AG04450 (cell line): ENCODE results near the gene EEF1A2. TPM values are rescaled to one million over a fixed set of nuclear protein-coding genes. Genes with fewer than 3 reads are reported as not detected.

ENCODE experiments used
- CTCF ChIA-PET: fragments of 300-600, 350-600 bp; formaldehyde crosslinking; extraction: SDS; loops from one replicate; lab custom pipeline; 2022; ENCODE audit warnings: antibody characterized with exemption, inconsistent platforms; lab: Charles Lee
- POLR2A ChIA-PET: fragments of 350-600 bp; formaldehyde crosslinking; extraction: SDS; loops from one replicate; lab custom pipeline; 2021; ENCODE audit warnings: antibody characterized with exemption, inconsistent platforms; lab: Yijun Ruan, JAX
- DNase-seq: peaks from one replicate; pipeline ENCODE4 v3.0.0-alpha.2; 2011; ENCODE audit warnings: low read depth, low spot score
- H3K27ac ChIP-seq: one replicate; pipeline ENCODE4 v1.5.1; 2012; ENCODE audit warnings: low read depth, low read length, control low read depth
- H3K27me3 ChIP-seq: one replicate; pipeline ENCODE4 v1.6.0; 2012; ENCODE audit warnings: low read length; ENCODE audit not compliant: control insufficient read depth, insufficient read depth
- H3K4me3 ChIP-seq: 2 replicates; pipeline ENCODE4 v1.5.1; 2011; ENCODE audit warnings: mild to moderate bottlenecking, low read depth, low read length, control low read depth
- H3K9me3 ChIP-seq: 2 replicates; pipeline ENCODE4 v1.5.1; 2012; ENCODE audit warnings: low read length; ENCODE audit not compliant: control insufficient read depth, insufficient read depth
- polyA plus RNA-seq: library from polyadenylated mRNA; depleted of rRNA; stranded (reverse); fragments of >200 nt; gene quantifications from 2 replicates; pipeline ENCODE4 v1.2.3, GENCODE V29; 2011
- TF ChIP-seq, protein P1 (sequence below): IDR thresholded peaks from 2 replicates; pipeline ENCODE4 v1.5.1; 2011; ENCODE audit warnings: low read depth, low read length, control low read depth, inconsistent platforms

Gene EEF1A2
- polyA plus RNA-seq, 1 experiment = 0.94 TPM

DNA sequence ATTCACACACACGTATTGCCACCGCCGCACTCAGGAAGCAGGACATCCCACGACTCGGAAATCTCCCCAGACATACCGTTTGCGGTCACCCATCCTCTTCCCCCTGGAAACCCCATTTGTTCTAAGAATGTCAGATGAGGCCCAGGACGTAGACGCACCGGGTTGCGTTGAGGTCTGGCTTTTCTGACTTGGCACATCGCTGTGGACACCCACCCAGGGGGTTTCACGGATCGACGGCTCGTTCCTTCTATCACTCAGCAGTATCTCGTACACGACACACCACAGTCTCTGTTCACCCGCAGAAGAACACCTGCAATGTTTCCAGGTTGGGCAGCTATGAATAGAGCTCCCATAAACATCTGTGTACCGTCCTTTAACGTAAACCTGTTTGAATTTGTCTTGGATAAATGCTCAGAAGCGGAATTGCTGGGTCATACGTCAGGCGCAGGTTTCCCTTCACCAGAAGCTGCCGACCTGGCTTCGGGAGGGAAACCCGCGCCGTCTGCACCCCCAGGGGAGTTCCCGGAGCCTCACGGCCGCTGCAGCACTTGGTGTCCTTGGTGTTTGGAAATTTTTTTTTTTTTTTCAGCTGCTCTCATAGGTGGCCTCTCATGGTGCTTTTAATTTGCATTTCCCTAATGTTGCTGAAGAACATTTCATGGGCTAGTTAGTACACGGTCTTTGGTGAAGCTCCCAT lies 9.3 kb upstream of the EEF1A2 start:
- ChIA-PET POLR2A (no interaction called here), CTCF (interaction anchor here (2.0 kb wide), 1 partner anchor 12 kb away, joined by 11 read pairs; no protein-coding TSS in a partner anchor)
- no peak overlapping the region for H3K4me3 ChIP-seq
- TF ChIP-seq, protein P1, sequence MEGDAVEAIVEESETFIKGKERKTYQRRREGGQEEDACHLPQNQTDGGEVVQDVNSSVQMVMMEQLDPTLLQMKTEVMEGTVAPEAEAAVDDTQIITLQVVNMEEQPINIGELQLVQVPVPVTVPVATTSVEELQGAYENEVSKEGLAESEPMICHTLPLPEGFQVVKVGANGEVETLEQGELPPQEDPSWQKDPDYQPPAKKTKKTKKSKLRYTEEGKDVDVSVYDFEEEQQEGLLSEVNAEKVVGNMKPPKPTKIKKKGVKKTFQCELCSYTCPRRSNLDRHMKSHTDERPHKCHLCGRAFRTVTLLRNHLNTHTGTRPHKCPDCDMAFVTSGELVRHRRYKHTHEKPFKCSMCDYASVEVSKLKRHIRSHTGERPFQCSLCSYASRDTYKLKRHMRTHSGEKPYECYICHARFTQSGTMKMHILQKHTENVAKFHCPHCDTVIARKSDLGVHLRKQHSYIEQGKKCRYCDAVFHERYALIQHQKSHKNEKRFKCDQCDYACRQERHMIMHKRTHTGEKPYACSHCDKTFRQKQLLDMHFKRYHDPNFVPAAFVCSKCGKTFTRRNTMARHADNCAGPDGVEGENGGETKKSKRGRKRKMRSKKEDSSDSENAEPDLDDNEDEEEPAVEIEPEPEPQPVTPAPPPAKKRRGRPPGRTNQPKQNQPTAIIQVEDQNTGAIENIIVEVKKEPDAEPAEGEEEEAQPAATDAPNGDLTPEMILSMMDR = no peak
- no peak for DNase-seq
- H3K27ac ChIP-seq = no peak overlapping the region
- H3K27me3 ChIP-seq = peaks cover 33% of the 10 kb centered on the region
- H3K9me3 ChIP-seq = peaks cover 21% of the 10 kb centered on the region

DNA sequence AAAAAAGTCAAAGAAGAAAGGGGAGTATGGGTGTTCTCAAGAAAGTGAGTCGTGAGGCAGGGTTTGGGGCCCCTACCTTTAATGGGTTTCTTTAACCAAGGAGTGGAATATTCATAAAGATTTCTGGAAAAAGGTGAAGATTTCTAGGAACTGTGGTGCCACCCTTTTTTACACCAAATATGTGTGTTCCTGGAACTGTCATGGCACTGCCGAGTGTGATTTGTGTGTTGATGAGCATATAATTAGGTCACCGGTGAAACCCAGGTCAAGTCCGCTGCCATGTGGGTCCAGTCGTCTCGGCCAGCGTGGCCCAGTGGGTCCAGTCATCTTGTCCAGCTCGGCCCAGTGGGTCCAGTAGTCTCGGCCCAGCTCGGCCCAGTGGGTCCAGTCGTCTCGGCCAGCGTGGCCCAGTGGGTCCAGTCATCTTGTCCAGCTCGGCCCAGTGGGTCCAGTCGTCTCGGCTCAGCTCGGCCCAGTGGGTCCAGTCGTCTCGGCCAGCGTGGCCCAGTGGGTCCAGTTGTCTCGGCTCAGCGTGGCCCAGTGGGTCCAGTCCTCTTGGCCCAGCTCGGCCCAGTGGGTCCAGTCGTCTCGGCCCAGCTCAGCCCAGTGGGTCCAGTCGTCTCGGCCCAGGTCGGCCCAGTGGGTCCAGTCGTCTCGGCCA lies 8.3 kb upstream of the EEF1A2 start:
- Histone ChIP-seq H3K27me3 (peaks cover 35% of the 10 kb centered on the region), H3K9me3 (peaks cover 21% of the 10 kb centered on the region), H3K4me3 (no peak overlapping the region), H3K27ac (no peak overlapping the region)
- ChIA-PET CTCF (interaction anchor here (2.0 kb wide), 1 partner anchor 11 kb away, joined by 11 read pairs; no protein-coding TSS in a partner anchor), POLR2A (interaction anchor here (0.6 kb wide), 1 partner anchor 328 kb away, joined by 5 read pairs; no protein-coding TSS in a partner anchor)
- no peak for DNase-seq
- TF ChIP-seq, protein P1 = no peak

DNA sequence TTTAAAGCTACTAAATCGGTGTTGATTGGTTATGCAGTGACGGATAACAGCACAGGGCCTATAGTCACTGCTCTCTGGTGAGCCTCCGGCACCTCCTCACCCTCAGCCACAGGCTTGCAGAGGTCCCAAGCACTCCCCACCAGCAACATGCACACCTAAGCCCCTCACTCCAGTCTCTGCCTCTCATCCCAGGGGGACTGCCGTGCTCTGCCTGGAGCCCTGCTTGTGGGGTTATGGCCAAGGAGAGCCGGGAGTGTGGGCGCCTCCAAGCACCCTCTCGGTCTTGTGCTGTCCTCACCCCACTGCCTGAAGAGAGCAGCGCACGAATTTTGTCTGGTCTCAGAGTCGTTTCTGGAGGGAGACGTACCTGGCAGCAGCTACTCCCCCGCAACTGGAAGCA lies 6.8 kb upstream of the EEF1A2 start:
- TF ChIP-seq, protein P1 = no peak
- Histone ChIP-seq H3K9me3 (peaks cover 21% of the 10 kb centered on the region), H3K27me3 (peaks cover 39% of the 10 kb centered on the region), H3K4me3 (no peak overlapping the region), H3K27ac (no peak overlapping the region)
- CTCF ChIA-PET = no interaction called here
- DNase-seq = no peak
- POLR2A ChIA-PET = no interaction called here

DNA sequence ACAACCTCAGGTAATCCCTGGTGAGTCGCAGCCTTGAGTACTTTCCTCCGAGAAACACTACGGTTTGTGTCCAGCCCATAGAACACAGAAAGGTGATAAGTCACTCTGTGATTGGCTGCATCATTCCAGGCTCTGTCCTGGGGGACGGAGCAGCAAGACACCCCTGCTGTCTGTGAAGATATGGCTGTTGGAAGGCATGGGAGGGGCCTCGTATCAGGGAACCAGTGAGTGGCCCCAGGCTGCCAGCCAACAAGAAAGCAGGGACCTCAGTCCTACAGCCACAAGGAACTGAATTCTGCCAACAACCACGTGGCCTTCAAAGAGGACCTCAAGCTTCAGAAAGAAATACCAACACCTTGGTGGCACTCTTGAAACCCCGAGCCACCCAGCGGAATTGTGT lies 6.4 kb upstream of the EEF1A2 start:
- TF ChIP-seq, protein P1 = no peak
- Histone ChIP-seq H3K27me3 (peaks cover 40% of the 10 kb centered on the region), H3K4me3 (no peak overlapping the region), H3K27ac (no peak overlapping the region), H3K9me3 (peaks cover 21% of the 10 kb centered on the region)
- no peak for DNase-seq
- CTCF ChIA-PET = no interaction called here
- POLR2A ChIA-PET = no interaction called here

DNA sequence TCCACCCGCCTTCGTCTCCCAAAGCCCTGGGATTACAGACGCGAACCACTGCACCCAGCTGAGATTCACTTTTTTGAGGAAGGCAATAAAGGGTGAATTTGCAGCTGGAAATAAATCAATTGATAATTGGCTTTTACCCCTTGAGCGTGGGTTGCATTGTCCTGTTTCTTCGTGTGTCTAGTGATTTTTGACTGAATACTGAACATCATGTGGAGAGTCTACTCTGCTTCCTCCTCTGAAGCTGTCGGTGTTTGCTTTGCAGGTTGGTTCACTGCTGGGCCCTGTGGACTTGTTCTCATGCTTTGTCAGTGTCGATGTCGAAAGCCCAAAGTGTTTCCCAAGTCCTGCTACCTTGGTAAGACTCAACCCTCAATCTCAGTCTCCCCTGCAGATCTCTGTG lies 5.8 kb upstream of the EEF1A2 start:
- TF ChIP-seq, protein P1 = no peak
- ChIA-PET POLR2A (no interaction called here), CTCF (no interaction called here)
- Histone ChIP-seq H3K27ac (no peak overlapping the region), H3K27me3 (peaks cover 47% of the 10 kb centered on the region), H3K4me3 (no peak overlapping the region), H3K9me3 (peaks cover 21% of the 10 kb centered on the region)
- no peak for DNase-seq
